C4-2B (cell line): ENCODE measurements around the gene HSFX3.

Experiments used
- CTCF ChIP-seq: fragments of 450-650 bp; conservative IDR thresholded peaks from 2 replicates; pipeline ENCODE4 v1.5.1; 2017; ENCODE audit warnings: mild to moderate bottlenecking
- ZFX ChIP-seq: fragments of 450-650 bp; IDR thresholded peaks from 2 replicates; pipeline ENCODE4 v1.6.1; 2017

- TF ChIP-seq CTCF = no peak
- no peak for TF ChIP-seq ZFX
Measured at GRCh38 chrX:149572743-149573142, 23.0 kb upstream of the HSFX3 start.
